Stimulated activated CD4-positive, alpha-beta T cell treated with anti-CD3 and anti-CD28 coated beads, Interleukin-4, amount 100 ng/mL, for 1 hour (primary cell): ENCODE results near the gene AVPR1B.

Source experiments
- DNase-seq: peaks from one replicate; pipeline ENCODE4 v3.0.0-alpha.2; 2020

Gene AVPR1B

DNA sequence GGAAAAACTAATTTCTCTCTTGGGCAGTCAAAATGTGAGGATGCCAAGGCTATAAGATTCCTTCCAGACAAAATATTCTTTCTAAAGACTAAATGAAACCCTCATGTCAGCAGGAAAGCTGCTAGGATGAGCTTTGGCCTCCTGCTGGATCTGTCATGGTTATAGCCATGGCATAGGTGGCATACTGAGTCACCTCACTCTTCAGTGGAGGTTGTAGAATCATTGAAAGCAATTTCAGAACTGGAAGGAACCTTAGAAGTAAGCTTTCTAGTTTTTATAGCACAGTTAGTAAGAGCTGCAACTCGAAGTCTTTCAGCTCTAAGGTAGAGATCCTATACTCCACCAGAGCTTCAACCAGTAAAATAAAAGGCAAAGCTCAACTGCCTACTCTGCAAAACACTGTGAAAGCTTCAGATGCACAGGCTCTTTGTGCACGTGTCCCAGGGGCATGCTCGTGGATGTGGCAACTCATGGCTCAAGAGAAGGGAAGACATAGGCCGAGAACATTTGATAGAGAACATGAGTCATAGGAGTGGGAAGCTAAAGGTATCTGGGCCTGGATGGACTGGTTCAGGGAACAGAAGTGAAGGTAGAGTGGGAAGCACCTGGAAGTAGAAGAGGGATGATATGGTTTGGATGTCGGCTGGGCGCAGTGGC, 5.8 kb downstream of the AVPR1B start:
- DNase-seq: no peak

DNA sequence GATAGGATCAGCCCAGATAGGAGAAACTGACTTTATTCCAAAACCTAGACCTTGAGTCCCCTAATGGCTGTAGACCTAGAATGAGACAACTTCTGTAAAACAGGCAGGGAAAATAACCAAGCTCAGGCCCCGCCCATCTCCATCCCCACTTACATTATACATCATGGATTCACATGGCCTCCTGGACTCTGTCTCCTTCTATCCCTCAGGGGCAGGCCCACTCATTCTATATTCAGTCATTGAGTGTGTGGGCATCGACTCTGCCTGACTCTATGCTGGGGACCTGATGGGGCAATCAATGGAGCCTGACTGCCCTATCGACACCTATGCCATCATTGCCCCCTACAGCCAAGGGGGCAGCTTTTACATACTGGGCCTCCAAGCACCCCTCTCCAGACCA, 6.4 kb downstream of the AVPR1B start:
- no peak for DNase-seq

DNA sequence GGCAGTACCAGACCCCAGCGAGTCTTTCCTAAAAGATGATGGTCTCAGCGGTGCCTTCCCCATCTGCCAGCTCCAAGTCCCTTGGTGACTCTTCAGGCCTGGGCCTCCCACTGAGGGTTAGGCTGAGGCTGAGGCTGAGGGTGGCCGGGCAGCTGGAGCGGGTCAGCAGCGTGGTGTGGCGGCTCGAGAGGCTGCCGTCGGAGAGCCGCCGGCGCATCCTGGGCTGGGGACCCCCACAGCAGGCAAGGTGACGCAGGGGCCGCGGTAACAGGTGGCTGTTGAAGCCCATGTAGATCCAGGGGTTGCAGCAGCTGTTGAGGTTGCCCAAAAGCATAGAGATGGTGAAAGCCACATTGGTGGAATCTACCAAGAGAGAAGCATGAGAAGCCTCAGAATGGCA, 7.0 kb downstream of the AVPR1B start:
- DNase-seq: no peak

DNA sequence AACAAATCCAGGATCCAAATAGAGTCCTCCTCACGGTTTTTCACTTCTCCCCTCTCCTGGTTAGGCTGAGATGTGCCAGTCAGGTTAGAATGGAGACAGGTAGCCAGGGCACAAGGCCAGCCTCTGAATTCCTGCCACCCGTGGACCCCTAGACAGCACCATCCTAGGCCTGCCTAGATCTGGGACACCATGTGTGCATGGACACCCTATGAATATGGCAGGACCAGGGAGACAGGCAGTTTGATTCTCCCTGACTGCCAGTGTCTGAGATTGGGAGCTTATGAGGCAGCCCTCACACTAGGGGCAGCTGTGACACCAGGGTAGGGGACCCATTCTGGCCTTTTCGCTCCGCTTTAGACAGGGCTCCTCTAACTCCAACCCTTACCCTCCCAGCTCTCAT, 7.5 kb downstream of the AVPR1B start:
- DNase-seq: no peak

DNA sequence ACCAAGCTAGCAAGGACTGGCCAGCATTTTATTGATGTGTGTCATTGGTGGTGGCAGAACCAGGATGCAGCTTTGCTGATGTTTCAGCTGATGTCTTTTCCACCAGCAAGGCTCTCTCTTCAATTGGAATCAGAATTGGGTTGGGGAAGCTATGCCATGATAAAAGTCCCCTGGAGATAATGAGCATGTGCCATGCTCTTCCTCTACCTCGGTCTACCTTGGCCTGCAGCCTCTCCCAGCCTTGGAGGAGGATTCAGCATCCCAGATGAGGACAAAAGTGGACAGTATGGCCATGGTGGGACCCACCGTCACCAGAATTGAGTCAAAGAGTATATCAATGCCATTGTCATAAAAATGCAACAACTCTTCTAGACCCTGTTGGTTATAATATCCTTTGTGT, 8.6 kb downstream of the AVPR1B start:
- DNase-seq: no peak

DNA sequence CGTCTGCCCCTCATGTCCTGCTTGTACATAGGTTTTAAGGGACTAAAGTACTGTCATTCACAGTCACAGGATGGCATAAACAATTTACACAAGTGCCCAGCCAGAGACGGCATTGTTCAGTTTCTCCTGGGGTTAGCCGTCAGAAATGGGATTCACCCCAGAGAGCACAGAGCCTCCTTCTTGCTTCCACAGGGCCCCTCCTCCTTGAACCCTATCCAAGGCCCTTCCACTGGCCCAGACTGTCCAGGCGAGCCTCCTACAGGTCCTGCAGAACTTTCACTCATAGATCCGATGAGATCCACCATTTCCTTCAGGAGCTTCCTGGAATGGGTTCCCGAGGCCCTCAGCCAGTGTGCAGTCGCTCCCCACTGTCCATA, 10.0 kb downstream of the AVPR1B start:
- no peak for DNase-seq

DNA sequence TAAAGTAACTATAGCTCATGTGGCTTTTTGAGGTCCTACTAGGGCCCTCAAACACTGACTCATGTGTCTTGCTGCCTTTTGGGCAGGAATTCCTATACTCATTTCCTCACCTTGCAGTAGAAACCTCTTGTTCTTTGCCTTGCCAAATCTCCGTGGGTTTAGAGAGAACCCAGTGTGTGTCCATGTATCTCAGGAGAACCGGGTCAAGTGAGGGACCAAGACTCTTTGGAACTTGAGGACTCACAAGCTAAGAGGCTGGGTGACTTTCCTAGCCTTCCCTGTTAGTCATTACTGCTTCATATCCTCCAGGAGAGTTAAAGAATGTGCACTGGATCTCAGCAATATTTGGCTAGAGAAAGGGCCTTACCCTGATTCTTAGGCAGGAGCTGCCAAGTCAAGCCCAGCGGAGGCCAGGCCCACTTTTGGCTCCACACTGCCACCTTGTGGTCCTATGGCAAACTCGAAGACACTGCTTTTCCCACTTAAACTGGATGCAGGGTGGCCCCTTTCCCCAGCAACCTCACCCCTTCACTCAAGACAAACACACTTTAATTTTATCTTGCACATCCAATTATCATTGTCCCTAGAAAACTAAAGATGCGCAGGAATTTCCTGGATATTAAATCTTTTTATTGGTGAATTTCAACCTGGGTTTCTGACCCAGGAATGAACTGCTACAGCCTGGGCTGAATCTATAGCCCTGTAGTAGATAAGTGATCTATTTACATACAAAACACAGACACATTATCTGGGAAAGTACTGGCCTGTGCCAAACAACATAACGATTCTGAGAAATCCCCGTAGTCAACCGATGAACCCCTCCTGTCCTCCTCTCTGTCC, 10.6 kb downstream of the AVPR1B start:
- DNase-seq: peak; percentile 78

DNA sequence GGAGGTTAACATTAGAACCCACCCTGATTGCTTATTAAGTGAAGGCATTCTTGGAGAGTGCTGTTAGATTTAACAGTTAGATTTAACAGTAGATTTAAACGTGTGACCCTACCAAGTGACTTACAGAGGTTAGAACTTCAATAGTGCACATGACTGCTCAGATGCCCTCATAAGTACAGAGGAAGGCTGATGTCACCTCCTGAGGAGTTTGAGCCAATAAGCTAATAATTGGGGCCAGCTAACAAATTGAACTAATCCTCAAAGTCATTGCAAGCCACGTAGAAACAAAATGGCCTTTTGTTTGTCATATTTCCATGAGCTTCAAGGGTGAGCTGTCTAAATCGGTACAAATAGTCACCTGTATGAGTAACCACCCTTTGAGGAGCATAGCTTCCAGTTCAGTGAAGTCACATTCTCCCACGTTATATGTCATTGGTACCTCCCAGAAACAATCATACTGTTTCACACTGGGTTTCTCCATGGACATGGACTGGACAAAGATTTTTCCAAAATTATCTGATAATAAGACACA, 11.7 kb downstream of the AVPR1B start:
- DNase-seq: no peak

DNA sequence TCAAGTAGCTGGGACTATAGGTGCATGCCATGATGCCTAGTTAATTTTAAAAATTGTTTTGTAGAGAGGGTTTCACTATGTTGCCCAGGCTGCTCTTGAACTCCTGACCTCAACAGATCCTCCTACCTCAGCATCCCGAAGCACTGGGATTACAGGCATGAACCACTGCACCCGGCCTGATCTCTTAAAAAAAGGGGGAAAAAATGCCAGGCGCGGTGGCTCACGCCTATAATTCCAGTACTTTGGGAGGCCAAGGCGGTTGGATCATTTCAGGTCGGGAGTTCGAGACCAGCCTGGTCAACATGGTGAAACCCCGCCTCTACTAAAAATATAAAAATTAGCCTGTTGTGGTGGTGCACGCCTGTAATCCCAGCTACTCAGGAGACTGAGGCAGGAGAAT, 13.2 kb downstream of the AVPR1B start:
- DNase-seq: no peak

DNA sequence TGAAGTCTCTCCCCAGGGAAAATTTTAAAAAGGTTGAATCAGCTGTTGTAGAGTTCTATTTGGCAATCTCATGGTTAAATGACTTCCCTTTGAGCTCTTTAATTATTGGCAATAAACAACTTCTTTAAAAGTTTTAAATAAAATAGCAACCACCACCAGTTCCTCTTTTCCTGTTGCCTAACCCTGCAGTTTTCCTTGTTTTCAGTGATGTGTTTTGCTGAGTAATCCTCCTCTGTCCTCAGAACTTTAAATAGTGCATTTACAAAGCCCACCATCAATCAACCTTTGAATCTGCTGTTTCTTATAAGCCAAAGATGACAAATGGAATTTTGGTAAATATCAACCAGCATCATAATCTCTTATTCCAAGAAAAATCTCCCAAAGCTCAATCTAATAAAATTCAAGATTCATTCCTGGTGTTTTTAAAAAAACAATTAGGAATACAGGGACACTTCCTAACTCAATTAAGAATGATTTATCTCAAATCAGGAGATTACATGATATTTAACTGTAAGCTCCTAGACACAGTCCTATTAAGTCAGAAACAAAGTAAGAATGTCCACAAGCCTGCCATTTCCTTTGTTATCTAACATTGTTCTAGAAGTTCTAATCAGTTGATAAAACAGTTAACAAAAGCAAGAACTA, 14.8 kb downstream of the AVPR1B start:
- no peak for DNase-seq

DNA sequence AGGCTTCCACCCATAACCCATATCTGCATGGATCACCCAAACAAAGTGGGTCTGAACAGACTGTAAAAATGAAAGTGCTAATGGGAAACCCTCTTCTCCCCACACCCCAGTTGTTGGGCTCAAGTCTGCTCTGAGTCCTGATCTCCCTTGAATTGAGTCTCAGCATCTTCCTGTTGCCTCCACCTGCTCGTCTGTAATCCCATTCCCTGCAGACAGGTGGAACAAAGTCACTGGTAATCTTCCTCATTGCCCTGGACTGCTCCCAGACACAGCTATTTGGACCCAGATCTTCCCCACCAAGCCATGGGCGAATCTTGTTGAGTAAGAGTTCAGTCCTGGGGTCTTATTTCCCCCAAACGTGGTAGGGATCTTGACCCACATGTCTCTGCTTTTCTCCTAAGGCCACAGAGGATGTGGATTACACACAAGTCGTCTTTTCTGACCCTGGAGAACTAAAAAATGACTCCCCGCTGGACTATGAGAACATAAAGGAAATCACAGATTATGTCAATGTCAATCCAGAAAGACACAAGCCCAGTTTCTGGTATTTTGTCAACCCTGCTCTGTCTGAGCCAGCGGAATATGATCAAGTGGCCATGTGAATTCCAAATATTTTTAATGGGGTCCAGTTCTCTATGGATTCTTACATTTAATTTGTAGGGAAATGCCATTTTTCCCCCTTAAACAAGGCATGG, 15.7 kb downstream of the AVPR1B start:
- no peak for DNase-seq

DNA sequence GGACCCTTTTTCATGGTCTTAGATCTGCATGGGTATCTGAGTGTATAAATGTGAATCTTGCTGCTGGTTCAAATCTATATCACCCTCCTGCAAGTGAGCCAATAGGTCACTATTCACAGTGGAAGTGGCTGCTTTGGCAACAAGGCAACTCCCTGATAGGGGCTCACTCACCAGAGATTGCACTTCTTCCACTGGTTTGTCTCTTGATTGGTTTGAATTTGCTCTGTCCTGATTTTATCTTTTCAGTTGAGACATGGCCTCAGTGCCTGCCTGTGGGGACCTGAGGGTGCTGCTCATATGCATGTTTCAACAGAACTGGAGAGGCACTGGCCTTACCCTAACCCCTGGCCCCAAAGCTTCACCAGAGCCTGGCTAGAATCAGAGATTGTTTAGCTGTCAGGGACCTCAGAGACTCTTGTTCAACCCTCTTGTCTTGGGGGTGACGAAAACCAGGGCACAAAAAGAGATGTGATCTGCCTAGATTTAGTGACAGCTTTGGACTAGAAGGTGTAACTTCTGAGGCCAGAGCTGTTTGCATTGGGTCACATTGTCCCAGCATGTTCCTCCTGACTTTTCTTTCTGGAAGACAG, 16.9 kb downstream of the AVPR1B start:
- DNase-seq: no peak

DNA sequence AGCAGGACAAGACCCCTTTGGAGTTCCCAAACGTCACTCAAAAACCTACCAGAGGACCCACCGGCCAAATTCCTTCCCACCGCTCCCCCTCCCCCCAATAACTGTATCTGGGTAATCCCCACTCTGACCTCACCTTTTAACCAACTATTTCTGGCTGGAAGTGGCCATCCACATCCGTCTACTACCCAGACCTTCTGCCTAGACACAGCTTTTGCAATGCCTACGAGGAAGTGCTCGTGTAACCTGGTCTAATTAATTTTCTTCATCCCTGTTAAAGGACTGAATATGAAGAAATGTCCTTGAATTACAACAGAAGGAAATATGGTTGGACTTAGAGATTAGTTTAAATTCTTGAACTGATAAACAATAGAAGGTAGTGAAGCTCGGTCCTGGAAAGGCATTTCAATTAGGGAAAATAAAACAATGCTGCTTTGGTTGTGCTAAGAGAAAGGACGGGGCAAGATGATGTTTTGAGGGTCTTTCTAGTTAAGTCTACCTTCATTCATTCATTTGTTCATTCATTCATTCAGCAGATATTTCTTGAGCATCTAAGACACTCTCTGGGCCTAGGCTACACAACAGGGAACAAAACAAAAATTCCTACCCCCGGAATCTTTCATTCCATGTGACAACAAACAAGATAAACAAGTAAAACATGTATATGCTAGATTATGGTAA, 18.8 kb downstream of the AVPR1B start:
- no peak for DNase-seq

DNA sequence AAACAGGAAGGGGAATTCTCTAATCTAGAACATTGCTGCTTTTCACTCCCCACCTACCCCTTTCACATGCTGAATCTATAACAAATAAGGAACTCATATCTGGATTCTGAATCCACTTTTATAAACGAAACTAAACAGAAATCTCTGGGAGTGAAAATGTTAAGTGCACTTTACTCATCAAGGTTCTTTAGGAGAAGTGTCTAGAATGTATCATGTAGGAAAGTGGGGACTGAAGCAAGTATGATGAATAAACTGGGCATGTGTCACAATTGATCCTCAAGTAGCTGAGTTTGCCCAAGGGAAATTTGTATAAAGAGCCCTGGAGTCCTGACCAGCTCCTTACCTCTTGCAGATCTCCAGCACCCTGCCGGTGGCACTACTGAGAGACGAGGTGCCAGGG, 19.8 kb downstream of the AVPR1B start:
- DNase-seq: no peak

DNA sequence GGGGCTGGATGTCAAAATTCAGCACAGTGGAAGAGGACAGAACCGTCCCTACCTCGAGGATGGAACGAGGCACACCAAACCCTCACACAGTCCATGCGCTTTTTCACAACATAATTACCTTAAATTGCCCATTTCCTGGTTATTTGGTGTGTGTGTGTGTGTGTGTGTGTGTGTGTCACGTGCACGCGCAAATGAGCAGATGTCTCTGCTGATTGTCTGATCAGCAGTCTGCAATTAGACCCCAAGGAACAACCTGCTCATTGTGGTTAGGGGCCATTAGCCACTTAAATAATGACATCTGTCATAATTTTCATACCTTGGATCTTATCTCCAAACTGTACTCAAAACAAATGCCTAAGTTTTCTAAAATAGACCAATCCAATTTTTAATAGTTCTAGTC, 23.2 kb downstream of the AVPR1B start:
- DNase-seq: no peak

DNA sequence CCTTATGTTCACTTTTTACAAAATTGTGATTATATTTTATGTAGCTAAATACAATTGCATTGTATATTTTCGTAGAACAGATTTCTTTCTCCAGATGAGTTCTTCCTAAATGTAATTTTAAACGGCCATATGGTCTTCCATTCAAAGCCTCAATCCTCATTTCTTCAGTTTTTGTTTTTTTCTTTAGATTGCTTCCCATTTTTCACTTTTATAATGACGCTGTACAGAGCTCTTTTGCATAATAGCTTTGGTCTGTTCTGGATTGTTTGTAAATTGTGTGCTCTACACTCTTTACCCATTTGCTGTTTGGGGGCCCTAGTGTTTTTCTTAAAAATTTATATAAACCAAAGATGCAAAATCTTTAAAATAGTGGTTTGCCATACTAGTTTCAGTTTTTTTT, 27.8 kb downstream of the AVPR1B start:
- DNase-seq: no peak

DNA sequence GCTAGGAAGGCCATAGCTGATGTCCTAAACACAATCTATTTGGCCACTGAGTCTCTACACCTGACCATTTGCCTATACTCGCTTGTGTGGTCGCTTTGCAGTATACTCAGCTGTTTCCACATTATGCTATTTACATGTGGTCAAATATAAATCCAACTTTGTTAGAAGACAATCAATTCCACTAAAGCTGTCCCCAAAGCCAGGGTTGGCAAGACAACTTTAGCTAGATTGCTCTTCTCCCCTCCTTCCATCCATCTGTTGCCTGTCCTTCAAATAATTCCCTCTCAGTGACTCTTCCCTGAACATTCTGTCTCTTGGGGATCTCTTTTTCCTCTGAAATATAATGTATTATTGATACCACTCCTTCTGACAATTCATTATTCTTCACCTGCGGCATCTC, 30.1 kb downstream of the AVPR1B start:
- no peak for DNase-seq

DNA sequence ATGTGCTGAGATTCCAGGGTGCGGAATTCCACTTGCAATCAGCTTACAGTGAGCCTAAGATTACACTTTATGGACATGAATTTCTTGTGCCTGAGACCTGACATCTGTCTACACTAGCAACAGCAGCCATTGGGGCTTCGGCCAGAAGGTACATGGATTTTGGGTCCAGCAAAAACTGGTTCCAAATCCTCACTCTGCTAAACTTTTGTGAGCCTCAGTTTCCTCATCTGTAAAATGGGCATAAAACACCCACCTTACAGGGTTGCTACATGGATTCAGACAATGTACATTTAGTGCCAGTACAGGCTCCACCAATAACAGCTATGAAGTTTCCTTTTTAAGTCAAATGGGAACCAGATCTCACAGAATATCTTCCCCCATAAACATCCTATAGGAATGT, 33.4 kb downstream of the AVPR1B start:
- no peak for DNase-seq

DNA sequence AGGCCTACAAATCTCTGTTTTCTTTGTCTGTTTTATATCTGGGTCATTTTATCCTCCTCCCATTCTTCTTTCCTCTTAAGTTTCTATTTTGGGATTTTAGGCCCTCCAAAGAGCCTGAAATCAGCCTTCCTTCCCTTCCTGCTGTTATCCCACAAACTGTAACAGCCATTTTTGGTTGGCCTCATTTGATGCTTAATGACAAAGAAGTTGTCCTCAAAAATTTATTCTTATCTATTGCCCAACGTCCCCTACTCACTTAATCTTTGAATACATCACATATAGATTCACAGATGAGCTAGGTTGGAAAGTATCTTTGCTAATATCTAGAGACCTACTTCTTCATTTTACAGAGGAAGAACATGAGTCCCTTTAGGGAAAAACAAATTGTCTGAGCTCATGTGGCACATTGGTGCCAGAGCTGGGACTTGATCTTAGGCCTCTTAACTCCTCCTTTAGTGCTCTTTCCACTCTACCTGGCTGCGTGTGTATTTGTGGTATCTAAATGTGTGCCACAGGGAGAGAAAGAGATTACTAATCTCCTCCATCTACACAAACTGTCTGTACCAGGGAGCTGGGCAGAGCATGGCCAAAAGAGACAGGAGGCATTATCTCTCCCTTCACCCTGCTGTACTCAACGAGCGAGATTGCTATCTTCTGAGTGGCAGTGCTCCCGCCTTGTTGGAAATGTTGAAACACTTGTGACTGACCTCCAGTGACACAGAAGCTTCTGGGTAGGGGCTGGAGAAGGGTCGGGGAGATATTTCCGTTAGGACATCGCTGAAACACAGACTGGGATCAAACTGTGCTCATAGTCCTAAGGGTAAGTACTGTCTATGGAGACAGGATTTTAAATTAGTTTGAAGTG, 34.1 kb downstream of the AVPR1B start:
- no peak for DNase-seq

DNA sequence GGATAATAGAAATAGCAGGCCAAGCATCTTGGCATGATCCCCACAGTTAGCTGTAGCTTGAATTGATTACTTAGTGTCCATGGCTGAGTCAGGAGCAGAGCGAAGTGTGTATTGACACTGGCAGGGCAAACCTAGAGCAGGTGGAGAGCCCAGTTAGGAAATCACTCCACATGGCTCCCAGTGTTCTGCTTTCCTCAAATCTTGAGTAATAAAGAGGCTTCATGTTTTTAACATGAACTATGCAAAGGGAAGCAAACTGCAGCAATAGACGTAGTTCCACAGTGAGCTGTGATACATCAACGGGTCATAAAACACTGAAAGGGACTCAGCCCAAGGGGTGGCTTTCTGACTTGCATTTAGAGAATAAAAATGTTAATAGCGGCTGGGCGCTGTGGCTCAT, 35.3 kb downstream of the AVPR1B start:
- no peak for DNase-seq
